Fibroblast of lung (primary cell): ENCODE results near the gene LANCL3. TPM values are rescaled to one million over a fixed set of nuclear protein-coding genes. Genes with fewer than 3 reads are reported as not detected.

Source experiments
- DNase-seq, 2 donors: peaks; one replicate each; pipeline versions ENCODE4 v3.0.0 to v3.0.0-alpha.2; 2010; ENCODE audit warnings: low read depth in 2 of 2
- H2AFZ ChIP-seq: 2 replicates; pipeline ENCODE4 v1.5.1; 2012; ENCODE audit warnings: low read length, control low read depth, inconsistent platforms
- H3K27ac ChIP-seq: 2 replicates; pipeline ENCODE4 v1.5.1; 2011; ENCODE audit warnings: low read length, control low read depth; ENCODE audit not compliant: insufficient read depth
- H3K27me3 ChIP-seq: 2 replicates; pipeline ENCODE4 v1.5.1; 2011; ENCODE audit warnings: mild to moderate bottlenecking, low read length; ENCODE audit not compliant: control insufficient read depth, insufficient read depth
- H3K36me3 ChIP-seq: 2 replicates; pipeline ENCODE4 v1.5.1; 2011; ENCODE audit warnings: low read length; ENCODE audit not compliant: control insufficient read depth, insufficient read depth
- H3K4me1 ChIP-seq: 2 replicates; pipeline ENCODE4 v1.5.1; 2011; ENCODE audit warnings: low read length; ENCODE audit not compliant: control insufficient read depth, insufficient read depth; ENCODE audit errors: extremely low read depth
- H3K4me2 ChIP-seq: 2 replicates; pipeline ENCODE4 v1.5.1; 2011; ENCODE audit warnings: low read length, control low read depth; ENCODE audit not compliant: insufficient read depth; ENCODE audit errors: extremely low read depth
- H3K4me3 ChIP-seq, 4 experiments: fragments of 200-600 bp in 1 of 4; sonication (generic) in 1 of 4; replicated peaks in 1 of 4; 2 replicates each; pipeline ENCODE4 v1.5.1; 2011 to 2016; ENCODE audit warnings: low read length in 4 of 4, low read depth in 3 of 4, mild to moderate bottlenecking in 3 of 4, control low read depth in 2 of 4, inconsistent platforms in 1 of 4, mixed read lengths in 1 of 4; ENCODE audit not compliant: insufficient read depth in 1 of 4; ENCODE audit errors: control extremely low read depth in 1 of 4
- H3K79me2 ChIP-seq: 2 replicates; pipeline ENCODE4 v1.5.1; 2012; ENCODE audit warnings: mild to moderate bottlenecking, low read length, inconsistent platforms; ENCODE audit not compliant: control insufficient read depth, insufficient read depth
- H3K9ac ChIP-seq: 2 replicates; pipeline ENCODE4 v1.5.1; 2011; ENCODE audit warnings: mild to moderate bottlenecking, low read length, control low read depth; ENCODE audit not compliant: insufficient read depth
- H3K9me3 ChIP-seq: 2 replicates; pipeline ENCODE4 v1.5.1; 2012; ENCODE audit warnings: low read depth, low read length; ENCODE audit not compliant: control insufficient read depth, insufficient read depth
- H4K20me1 ChIP-seq: 2 replicates; pipeline ENCODE4 v1.5.1; 2011; ENCODE audit warnings: low read length; ENCODE audit not compliant: control insufficient read depth, insufficient read depth; ENCODE audit errors: extremely low read depth
- CTCF ChIP-seq, 2 donors: IDR thresholded peaks in 1 of 2; conservative IDR thresholded peaks in 1 of 2; 1 replicate in 1 of 2; 2 replicates in 1 of 2; pipeline ENCODE4 v1.5.1; 2011 to 2012; ENCODE audit warnings: low read length in 2 of 2, control low read depth in 1 of 2, inconsistent platforms in 1 of 2, low read depth in 1 of 2, mild to moderate bottlenecking in 1 of 2
- EZH2 ChIP-seq: IDR thresholded peaks from 2 replicates; pipeline ENCODE4 v1.5.1; 2012; ENCODE audit warnings: low read length, control low read depth, mild to moderate bottlenecking; ENCODE audit errors: missing control alignments
- polyA plus RNA-seq, 2 donors: library from polyadenylated mRNA; depleted of rRNA in 1 of 2; stranded (reverse) in 1 of 2; unstranded in 1 of 2; fragments of >200 nt; gene quantifications; 2 replicates each; pipeline ENCODE4 v1.2.1, GENCODE V29; 2011 to 2012; ENCODE audit warnings: missing spikeins in 1 of 2
- total RNA-seq: library from RNA; depleted of rRNA; stranded (reverse); fragments of >200 nt; gene quantifications from 2 replicates; pipeline ENCODE4 v1.2.1, GENCODE V29; 2014

LANCL3 gene
- total and polyA plus RNA-seq, 2 donors (not counting 1 experiment from before 2014, with no cell fraction given), result under 0.01 to 0.02 TPM

- TF ChIP-seq CTCF (conservative IDR thresholded peaks at IDR 0.05 in 1 of 2, IDR thresholded peaks at IDR 0.05 in 1 of 2; ENCODE audit: low read depth in 1 of 2, low read length in 2 of 2), result no peak
- TF ChIP-seq EZH2, result no peak
- no peak overlapping the region for H2AFZ ChIP-seq
- no peak overlapping the region for H3K4me2 ChIP-seq
- H4K20me1 ChIP-seq, result no peaks in the 10 kb centered on the region
- no peak overlapping the region for H3K9ac ChIP-seq
- H3K4me1 ChIP-seq, result no peaks in the 10 kb centered on the region
- no peak overlapping the region for H3K4me3 ChIP-seq
- H3K79me2 ChIP-seq, result no peaks in the 10 kb centered on the region
- DNase-seq, result no peak
- H3K9me3 ChIP-seq, result no peaks in the 10 kb centered on the region
- no peak overlapping the region for H3K27ac ChIP-seq
- H3K36me3 ChIP-seq, result no peaks in the 10 kb centered on the region
- no peaks in the 10 kb centered on the region for H3K27me3 ChIP-seq
These were observed 105.8 kb downstream of the LANCL3 start for GRCh38 chrX:37677243-37677642.

DNA sequence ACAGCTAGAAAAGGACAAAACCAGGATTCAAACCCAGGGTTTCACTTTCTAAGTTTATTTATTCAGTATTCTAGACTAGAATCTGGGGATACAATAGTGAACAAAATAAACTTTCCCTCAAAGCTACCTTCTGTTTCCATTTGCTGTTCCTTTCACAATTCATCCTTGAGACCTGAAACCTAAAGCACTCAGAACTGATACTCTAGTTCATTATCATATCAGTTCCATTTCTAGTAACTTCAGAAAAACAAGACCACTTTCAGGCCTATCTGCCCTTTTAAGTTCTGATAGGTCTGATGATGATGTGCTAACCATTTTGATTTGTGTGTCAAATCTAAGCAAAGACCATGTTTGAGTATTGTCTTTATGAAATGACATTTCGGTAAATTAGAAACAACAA is 106.3 kb downstream of the LANCL3 start:
- Histone ChIP-seq H3K79me2 (no peaks in the 10 kb centered on the region), H3K36me3 (no peaks in the 10 kb centered on the region), H3K4me3 (no peak overlapping the region), H3K9ac (no peak overlapping the region), H3K27ac (no peak overlapping the region), H2AFZ (no peak overlapping the region), H3K4me1 (no peaks in the 10 kb centered on the region), H3K4me2 (no peak overlapping the region), H3K27me3 (no peaks in the 10 kb centered on the region), H3K9me3 (no peaks in the 10 kb centered on the region), H4K20me1 (no peaks in the 10 kb centered on the region)
- DNase-seq, result no peak
- TF ChIP-seq EZH2, result no peak
- no peak for TF ChIP-seq CTCF (conservative IDR thresholded peaks at IDR 0.05 in 1 of 2, IDR thresholded peaks at IDR 0.05 in 1 of 2; ENCODE audit: low read depth in 1 of 2, low read length in 2 of 2)

DNA sequence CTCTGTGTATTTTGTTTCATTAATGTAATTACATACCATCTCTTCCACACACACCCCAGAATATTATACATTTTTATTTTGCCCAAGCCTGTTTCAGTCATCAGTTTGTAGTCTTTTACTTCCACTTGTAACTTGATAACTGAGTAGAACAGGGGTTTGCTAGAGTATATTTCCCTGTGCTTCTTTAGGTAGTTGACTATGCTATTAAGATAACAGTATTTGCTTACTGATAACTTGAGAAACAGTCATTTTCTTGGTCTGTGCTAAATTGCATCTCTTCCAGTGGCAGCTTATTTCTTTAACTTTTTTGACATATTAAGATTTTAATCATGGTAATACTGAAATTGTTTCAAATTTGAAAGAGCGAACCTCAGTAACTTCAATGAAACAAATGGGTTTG is 107.1 kb downstream of the LANCL3 start:
- Histone ChIP-seq H3K79me2 (no peaks in the 10 kb centered on the region), H3K4me3 (no peak overlapping the region), H3K27me3 (no peaks in the 10 kb centered on the region), H3K4me2 (no peak overlapping the region), H3K4me1 (no peaks in the 10 kb centered on the region), H4K20me1 (no peaks in the 10 kb centered on the region), H2AFZ (no peak overlapping the region), H3K9ac (no peak overlapping the region), H3K9me3 (no peaks in the 10 kb centered on the region), H3K36me3 (no peaks in the 10 kb centered on the region), H3K27ac (no peak overlapping the region)
- no peak for DNase-seq
- TF ChIP-seq CTCF (conservative IDR thresholded peaks at IDR 0.05 in 1 of 2, IDR thresholded peaks at IDR 0.05 in 1 of 2; ENCODE audit: low read depth in 1 of 2, low read length in 2 of 2) (no peak), EZH2 (no peak)
